Measurements from ENCODE around the gene RADIL.
A peak's percentile ranks its signal among the peaks of the same experiment; 100 is the strongest.
"Not testable (repeated sequence)": the region's sequence is repeated elsewhere in the genome, so short reads cannot be mapped to it uniquely, and the experiment has no call there.

The RADIL gene, protein sequence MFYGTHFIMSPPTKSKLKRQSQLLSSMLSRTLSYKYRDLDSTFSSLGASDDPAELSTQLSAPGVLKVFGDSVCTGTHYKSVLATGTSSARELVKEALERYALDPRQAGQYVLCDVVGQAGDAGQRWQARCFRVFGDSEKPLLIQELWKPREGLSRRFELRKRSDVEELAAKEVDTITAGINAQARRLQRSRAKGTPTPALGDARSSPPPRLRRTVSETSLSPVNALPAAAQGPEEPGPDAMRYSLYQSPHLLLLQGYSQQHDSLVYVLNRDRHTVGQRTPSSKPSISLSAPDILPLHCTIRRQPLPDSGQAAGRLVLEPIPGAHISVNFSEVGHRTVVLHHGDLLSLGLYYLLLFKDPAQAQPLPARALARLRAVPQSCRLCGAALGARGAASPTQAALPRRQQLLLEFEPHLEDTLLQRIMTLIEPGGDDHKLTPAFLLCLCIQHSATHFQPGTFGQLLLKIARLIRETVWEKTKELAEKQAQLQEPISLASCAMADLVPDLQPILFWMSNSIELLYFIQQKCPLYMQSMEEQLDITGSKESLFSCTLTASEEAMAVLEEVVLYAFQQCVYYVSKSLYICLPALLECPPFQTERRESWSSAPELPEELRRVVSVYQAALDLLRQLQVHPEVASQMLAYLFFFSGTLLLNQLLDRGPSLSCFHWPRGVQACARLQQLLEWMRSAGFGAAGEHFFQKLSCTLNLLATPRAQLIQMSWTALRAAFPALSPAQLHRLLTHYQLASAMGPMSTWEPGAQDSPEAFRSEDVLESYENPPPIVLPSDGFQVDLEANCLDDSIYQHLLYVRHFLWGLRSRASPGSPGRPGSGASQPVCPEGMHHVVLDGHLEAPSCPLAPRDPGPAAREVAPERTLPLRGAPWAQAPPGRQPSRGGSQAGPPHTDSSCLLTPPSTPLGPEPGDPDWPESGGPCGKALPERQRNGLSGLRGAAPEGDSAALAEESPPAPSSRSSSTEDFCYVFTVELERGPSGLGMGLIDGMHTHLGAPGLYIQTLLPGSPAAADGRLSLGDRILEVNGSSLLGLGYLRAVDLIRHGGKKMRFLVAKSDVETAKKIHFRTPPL

DNA sequence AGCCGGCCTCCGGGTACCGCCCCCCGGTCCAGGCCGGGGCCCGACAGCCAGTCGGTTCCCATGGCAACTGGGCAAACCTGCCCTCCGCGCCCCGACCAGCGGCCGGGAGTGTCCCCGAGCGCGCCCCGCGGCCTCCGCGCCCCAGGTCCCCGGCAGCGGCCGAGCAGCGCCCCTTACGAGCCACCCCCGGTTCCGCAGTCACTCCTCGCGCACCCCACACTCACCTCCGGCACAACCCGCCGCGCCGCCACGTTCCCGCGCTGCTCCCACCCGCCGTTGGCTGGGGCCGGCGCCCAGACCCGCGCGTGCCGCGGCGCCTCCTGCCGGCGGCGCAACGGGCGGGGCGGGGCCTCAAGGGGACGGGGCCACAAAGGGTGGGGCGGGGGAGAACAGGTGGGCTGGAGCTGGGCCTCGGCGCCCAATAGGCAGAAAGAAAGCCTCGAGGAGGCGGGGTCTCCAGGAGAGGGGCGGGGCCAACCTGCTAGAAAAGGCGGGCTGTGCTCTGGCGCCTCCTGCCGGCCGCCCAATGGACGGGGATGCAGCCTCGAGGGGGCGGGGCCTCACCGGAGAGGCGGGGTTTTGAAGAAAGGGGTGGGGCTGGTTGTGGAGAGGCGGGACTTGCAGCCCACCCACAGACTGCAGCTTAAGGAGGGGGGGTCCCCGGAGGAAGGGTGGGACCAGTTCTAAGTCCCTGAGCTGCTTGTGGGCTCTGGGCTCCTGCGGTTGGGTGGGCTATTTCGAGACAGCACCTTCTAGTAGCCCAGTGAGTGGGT lies at the start of gene RADIL:
TSS of gene RADIL (minus strand) at position 345 of the 773 bp plus-strand sequence. CDS start 5,577 bp downstream, outside the sequence.
- peak; percentile 79 for DNase-seq

DNA sequence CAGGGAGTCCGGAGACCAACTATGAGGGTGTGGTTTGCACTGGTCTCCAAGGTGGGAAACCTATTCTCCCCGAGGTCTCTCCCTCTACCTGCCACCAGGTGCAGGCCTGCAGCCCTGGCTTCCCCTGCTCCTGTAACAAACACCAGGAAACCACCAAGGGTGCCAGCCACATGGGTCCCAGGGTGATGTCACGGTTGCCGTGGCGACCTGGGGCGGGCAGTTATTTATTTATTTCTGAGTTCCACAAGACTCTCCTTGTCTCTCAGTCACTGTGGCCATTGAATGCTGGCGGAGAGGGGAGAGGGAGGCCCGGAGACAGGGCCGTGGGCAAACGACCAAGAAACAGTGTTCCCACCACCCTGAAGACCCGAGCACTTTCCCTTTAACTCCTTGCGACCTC lies 48.4 kb upstream of the RADIL start:
- DNase-seq: peak; percentile 52

DNA sequence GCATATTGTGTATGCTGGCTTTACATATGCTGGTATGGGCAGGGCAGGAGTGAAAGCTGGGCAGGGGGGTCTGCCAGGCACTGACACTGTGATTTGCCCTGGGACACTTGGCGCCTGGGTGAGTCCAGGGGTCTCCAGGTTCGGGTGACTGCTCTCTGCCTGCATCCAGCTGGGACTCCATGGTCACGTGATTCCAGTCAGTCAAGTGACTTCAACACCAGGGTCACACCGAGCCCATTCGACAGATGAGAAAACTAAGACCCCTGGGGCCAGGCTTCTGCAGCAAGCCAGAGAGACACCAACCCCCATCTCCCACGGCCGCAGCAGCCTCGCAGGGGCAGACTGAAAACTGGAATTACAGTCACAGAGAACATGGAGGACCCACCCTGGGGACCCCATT lies 45.5 kb upstream of the RADIL start:
- DNase-seq: no peak

DNA sequence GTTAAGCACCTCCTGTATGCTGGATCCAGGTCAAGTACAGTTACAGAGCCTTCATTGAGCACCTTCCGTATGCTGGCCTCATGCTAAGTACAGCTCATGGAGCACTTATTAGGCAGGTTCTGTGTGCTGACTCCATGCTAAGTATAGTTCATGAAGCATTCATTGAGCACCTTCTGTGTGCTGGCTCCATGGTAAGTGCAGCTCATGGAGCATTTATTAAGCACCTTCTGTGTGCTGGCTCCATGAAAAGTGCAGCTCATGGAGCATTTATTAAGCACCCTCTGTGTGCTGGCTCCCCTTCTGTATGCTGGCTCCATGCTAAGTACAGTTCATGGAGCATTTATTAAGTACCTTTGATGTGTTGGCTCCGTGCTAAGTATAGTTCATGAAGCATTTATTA lies 44.9 kb upstream of the RADIL start:
- DNase-seq: no peak

DNA sequence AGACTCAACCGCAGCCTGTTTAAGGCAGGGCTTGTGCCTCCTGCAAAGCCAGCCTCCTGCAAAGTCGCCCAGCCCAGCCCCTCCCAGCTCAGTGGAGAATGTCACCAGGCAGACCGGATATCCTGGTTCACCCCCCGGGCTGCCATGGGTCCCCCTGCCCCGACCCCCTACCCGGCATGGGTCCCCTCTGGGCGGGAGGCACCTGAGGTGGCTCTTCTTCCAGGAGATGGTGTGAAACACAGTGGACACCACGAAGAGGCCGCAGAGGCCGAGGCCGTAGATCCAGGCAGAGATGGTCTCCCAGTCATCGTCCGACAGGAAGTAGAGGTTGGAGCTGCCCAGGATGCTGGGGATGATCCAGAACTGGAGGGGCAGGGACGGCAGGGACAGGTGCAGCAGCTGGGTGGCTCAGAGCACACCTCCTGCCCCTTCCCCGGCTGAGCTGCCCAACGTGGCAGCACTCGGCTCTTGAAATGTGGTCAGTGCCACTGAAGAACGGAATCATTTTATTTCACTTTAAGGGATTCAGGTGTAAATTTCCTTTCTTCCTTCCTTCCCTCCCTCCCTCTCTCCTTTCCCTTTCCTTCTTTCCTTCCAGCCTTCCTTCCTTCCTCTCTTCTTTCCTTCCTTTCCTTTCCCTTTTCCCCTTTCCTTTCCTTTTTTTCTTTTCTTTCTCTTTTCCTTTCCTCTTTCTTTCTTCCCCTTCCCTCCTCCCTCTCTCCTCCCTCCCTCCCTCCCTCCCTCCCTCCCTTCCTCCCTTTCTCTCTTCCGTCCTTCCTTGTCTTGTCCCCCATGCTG lies 36.7 kb upstream of the RADIL start:
- no peak for DNase-seq

DNA sequence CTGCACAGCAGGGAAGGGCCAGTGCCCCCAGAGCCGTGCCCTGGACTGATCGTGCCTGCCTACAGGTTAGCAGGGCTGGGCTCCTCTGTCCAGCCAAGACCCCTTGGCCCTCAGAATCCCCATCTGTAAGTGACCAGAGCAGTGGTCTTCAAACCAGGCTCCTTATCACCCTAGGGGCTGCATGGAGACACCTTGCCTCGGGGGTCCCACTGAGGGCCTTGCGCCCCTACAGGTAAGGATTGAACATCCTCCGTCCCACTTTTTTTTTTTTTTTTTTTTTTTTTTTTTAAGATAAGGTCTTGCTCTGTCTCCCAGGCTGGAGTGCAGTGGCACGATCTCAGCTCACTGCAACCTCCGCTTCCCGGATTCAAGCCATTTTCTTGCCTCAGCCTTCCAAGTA lies 32.6 kb upstream of the RADIL start:
- DNase-seq: no peak

DNA sequence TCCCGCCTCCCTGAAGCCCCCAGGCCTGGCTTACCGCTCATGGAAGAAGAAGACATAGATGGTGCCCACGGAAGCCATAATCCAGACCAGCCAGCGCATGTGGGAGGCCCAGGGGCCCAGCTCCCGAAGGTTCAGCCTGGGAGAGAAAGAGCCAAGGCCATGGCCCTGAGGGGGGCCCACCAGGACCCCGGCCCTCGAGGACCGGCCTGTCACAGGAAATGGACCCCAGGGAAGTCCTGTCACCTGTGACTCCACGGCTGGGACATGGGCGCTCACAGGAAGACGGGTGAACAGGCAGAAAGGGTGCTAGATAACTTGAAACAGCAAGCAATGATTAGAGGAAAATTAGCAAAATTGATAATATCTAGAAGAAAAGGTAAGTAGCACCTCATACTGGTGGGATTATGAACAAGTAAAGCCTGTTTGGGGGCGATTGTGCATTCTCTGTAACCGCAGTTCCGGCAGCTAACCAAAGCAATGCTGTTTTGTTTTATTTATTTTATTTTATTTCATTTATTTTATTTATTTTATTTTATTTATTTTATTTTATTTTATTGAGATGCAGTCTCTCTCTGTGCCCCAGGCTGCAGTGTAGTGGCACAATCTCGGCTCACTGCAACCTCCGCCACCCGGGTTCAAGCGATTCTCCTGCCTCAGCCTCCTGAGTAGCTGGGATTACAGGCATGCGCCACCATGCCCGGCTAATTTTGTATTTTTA lies 27.8 kb upstream of the RADIL start:
- no peak for DNase-seq

DNA sequence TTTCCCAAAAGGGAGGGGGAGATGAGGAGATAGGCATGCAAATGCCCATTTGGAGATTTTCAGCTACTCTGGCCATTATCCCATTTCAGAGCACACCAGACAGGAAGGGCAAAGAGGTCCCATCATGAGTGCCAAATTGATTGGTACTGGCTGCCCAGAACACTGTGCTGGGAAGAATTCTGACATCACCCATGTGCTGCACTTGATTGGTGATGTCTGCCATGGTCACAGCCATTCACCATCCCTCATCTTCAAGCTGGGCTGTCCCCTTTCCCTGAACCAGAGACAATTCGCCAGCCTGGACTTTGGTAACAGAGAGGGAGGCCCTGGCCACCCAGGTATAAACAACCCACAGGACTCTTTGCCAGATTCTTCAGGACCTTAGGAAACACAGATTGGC lies 23.2 kb upstream of the RADIL start:
- DNase-seq: no peak

DNA sequence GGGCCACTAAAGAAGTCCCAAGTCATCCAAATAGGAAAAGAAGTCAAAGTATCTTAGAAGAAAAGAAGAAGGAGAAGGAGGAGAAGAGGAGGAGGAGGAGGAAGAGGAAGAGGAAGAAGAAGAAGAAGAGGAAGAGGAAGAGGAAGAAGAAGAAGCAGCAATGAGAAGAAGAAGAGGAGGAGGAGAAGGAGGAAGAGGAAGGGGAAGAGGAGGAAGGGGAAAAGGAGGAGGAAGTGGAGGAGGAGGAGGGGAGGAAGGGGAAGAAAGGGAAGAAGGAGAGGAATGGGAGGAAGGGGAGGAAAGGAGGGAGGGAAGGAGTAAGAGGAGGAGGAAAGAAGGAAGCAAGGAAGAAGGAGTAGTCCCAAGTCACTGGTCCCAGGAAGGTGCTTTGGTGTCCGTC lies 21.7 kb upstream of the RADIL start:
- no peak for DNase-seq

DNA sequence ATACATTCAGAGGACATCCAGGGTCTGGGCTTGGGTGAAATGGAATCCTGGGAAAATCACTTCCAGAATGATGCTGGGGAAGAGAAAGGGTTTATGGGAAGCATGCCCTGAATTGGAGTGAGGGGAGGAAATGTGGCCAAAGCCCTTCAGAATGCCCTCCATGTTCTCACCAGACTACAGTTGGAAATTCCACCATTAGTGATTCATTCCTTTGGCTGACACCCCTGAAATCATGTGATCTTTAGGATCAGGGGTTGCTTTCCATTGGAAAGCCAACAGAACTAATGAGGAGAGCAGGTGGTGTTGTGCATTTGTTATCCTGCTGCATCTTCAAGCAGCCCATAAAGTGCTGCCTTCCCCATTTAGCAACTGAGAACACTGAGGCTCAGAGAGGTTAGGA lies 20.8 kb upstream of the RADIL start:
- no peak for DNase-seq

DNA sequence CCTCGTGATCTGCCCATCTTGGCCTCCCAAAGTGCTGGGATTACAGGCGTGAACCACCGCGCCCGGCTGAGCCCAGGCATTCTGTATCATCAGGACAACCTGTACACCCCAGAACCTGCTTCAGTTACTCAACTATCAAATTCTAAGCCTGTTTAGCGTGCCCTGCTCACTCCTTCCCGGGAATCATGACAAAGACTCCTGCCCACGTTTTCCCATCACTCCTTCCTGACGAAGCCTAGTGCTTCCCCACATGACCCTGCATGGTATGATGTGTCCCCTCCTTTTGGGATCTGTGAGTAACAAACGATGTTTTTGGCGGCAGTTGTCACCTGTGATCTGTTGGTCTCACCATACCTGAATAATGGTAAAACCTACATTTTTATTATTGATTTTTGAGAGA lies 12.2 kb upstream of the RADIL start:
- no peak for DNase-seq

DNA sequence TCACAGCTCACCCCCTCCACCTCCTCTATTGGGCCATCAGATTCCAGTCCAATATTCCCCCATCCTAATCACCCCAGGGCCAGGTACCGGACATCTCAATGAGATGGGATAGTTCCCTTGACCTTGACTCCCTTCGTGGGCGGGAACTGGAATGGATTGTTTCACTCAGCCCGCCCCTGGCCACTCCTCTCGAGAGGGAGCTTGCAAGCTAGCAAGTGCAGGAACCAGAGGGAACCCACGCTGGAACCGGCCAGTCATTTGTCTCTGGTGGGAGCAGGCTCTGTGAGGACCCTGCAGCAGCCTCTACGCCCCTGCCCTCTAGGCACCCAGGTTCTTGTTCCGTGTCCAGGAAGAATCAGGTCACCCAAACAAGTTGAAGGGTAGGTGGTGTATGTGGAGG lies 11.0 kb upstream of the RADIL start:
- no peak for DNase-seq

DNA sequence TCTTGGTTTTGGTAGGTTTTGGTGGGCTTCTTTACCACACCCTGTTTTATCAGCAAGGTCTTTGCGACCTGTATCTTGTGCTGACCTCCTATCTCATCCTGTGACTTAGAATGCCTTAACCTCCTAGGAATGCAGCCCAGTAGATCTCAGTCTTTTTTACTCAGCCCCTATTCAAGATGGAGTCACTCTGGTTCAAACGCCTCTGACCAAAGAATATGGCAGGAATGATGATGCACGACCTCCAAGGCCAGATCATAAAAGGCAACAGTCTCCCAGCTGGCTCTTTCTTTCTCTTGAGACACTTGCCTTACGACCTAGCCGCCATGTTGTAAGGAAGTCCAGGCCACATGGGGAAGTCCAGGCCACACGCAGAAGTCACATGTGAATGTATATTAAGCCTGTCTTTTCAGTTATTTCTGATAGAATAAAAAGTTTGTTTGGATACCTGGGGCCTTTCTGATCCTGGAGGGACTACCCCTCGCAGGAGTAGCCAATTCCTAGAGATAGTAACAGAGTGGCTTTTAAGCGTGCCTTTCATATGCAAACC lies 10.5 kb upstream of the RADIL start:
- DNase-seq: no peak

DNA sequence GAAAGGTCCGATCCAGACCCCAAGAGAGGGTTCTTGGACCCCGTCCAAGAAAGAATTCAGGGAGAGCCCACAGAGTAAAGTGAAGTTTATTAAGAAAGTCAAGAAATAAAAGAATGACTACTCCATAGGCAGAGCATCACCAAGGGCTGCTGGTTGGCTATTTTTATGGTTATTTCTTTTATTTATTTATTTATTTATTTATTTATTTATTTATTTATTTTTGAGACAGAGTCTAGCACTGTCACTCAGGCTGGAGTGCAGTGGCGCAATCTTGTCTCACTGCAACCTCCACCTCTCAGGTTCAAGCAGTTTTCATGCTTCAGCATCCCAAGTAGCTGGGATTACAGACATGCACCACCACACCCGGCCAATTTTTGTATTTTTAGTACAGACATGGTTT lies 9.7 kb upstream of the RADIL start:
- not testable (repeated sequence) for DNase-seq

DNA sequence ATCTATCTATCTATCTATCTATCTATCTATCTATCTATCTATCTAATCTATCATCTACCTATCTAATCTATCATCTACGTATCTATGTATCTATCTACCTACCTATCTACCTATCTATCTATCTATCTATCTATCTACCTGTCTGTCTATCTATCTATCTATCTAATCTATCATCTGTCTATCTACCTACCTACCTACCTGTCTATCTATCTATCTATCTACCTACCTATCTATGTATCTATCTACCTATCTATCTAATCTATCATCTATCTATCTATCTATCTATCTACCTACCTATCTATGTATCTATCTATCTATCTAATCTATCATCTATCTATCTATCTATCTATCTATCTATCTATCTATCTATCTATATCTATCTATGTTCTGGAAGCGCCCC lies 8.0 kb upstream of the RADIL start:
- DNase-seq: not testable (repeated sequence)

DNA sequence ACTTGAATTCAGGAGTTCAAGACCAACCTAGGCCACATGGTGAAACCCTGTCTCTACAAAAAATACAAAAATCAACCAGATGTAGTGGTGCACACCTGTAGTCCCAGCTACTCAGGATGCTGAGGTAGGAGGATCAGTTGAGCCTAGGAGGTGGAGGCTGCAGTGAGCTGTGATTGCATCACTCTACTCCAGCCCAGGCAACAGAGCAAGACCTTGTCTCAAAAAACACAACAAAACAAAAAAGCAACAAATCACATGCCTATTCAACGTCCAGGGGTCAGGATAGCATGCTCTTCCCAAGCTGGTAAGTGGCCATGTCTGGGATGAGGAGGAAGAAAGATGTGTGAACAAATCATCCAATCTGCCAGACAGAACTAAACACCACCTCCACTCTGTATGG lies 6.2 kb upstream of the RADIL start:
- no peak for DNase-seq

DNA sequence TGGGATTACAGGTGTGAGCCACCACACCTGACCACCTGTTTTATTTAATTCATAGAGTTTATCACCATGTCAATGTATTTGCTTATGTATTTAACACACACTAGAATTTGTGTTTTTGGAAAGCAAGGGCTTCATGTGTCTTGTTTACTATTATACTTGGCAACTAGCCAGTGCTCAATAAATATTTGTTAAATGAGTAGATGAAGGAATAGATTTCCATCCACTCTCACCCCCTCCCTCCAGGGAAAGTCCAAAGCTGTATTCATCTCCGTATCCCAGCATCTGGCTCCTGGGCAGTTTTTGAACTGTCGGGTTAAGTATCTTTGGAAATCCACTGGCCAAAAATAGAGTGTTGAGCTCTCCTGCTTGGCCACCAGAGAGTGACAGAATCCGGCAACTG lies 4.6 kb upstream of the RADIL start:
- DNase-seq: no peak

DNA sequence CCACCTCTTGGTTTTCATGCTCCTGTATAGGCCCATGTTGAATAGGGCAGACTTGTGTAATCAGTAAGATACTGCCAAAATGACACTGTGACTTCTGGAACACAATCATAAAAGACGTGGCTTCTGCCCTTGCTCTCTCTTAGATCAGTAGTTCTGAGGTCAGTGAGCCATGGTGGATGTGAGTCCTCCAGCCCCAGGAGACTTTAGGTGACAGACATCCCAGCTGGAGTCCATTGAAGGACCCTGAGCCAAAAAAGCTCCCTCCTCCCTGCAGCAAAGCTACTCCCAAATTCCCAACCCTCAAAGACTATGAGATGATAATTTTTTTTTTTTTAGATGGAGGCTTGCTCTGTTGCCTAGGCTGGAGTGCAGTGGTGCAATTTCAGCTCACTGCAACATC lies 3.2 kb upstream of the RADIL start:
- DNase-seq: no peak

DNA sequence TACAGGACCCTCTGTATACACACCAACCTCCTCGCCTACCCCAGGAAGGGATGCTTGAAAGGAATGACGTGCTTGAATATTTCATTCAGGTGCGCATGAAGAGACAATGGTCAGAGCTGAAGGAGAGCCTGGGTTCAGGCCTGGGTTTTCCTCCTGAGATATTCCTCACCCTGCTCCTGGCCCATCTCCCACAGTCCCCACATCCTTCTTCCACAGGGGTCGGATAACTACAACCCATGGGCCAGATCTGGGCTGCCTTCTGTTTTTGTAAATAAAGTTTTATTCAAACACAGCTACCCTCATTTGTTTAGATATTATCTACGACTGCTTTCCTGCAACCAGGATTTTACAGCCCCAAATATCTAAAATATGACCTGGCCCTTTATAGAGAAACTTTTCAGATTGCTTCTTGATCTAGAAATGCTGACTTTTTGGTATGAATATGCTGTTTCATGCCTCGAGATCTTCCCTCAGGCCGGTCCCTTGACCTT lies 1.8 kb upstream of the RADIL start:
- no peak for DNase-seq

DNA sequence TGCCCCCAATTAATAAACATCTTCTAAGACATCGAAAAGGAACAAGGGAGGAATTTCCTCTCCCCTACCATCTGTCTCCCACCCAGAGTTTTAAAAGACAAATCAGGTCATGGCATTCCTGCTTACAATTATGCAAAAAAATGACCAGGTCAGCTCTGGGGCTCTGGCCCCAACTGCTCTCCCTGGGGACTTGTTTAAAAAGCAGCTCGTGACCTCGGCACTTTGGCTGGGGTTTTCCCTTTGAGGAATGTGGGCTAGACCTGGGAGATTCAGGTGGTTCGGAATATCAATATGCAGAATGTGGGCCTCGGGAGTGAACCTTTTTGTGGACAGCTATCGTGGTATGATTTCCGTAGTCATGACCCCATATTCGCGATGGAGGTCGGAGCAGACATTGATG lies 648 bp upstream of the RADIL start:
- no peak for DNase-seq

DNA sequence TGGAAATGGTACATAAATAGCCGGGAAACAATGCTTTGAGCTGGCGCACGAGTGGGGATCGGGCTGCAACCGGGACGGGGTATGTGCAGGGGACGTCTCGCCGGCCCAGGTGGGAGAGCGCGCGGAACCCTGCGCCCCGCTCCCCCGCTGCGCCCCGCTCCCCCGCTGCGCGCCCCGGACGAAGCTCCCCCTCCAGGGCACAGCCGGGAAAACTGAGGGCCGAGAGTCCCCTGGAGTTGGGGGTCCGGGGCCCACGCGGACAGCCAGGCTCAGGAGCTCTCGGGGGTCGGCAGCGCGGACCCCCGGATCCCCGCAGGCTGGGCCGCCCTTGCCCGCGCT lies 514 bp downstream of the RADIL start:
- DNase-seq: no peak
